ENCODE data around the gene LMAN2L. TPM values are rescaled to one million over a fixed set of nuclear protein-coding genes. Genes with fewer than 3 reads are reported as not detected.

Gene LMAN2L
- total RNA-seq, 1 donor from 2014 or later, result 15.3 TPM

- DNase-seq (ENCODE audit: low spot score), result no peak
- Mint-ChIP-seq H3K27ac (ENCODE audit: unreplicated experiment) (no peak overlapping the region), H3K36me3 (ENCODE audit: low read depth) (peaks cover 20% of the 10 kb centered on the region), H3K27me3 (ENCODE audit: low read depth) (no peaks in the 10 kb centered on the region), H3K9me3 (ENCODE audit: low read depth) (no peaks in the 10 kb centered on the region), H3K4me3 (ENCODE audit: unreplicated experiment) (no peak overlapping the region), H3K4me1 (ENCODE audit: low read depth) (peaks cover 32% of the 10 kb centered on the region)
- TF ChIP-seq, protein P1, sequence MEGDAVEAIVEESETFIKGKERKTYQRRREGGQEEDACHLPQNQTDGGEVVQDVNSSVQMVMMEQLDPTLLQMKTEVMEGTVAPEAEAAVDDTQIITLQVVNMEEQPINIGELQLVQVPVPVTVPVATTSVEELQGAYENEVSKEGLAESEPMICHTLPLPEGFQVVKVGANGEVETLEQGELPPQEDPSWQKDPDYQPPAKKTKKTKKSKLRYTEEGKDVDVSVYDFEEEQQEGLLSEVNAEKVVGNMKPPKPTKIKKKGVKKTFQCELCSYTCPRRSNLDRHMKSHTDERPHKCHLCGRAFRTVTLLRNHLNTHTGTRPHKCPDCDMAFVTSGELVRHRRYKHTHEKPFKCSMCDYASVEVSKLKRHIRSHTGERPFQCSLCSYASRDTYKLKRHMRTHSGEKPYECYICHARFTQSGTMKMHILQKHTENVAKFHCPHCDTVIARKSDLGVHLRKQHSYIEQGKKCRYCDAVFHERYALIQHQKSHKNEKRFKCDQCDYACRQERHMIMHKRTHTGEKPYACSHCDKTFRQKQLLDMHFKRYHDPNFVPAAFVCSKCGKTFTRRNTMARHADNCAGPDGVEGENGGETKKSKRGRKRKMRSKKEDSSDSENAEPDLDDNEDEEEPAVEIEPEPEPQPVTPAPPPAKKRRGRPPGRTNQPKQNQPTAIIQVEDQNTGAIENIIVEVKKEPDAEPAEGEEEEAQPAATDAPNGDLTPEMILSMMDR (IDR thresholded peaks at IDR 0.05), result no peak
These were observed 4.8 kb downstream of the LMAN2L start for GRCh38 chr2:96734880-96735583.

DNA sequence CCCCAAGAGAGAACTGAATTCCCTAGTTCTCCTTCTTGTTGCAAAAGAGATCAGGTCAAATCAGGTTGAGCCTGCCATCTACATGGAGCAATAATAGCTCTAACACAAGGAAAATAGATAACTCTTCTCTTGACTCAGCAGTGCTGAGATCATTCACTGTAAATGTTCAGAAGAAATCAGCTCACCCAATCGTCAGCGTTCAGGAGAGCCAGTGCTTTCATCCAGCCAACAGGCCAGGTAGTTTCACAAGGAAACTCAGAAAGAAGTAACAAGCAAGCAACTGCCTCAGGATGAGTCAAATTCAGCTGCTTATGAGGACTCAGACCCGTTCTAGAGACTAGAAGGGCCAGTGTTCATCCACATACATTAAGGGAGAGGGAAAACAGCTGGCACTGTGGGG is 5.9 kb downstream of the LMAN2L start:
- TF ChIP-seq, protein P1 (IDR thresholded peaks at IDR 0.05), result no peak
- Mint-ChIP-seq H3K4me1 (ENCODE audit: low read depth) (peaks cover 26% of the 10 kb centered on the region), H3K9me3 (ENCODE audit: low read depth) (no peaks in the 10 kb centered on the region), H3K4me3 (ENCODE audit: unreplicated experiment) (no peak overlapping the region), H3K27ac (ENCODE audit: unreplicated experiment) (no peak overlapping the region), H3K27me3 (ENCODE audit: low read depth) (no peaks in the 10 kb centered on the region), H3K36me3 (ENCODE audit: low read depth) (peaks cover 19% of the 10 kb centered on the region)
- DNase-seq (ENCODE audit: low spot score), result no peak

GRCh38 chr2:96730212-96730611 is 9.7 kb downstream of the LMAN2L start:
- Mint-ChIP-seq H3K36me3 (ENCODE audit: low read depth) (peaks cover 30% of the 10 kb centered on the region), H3K27me3 (ENCODE audit: low read depth) (no peaks in the 10 kb centered on the region), H3K4me3 (ENCODE audit: unreplicated experiment) (no peak overlapping the region), H3K9me3 (ENCODE audit: low read depth) (no peaks in the 10 kb centered on the region), H3K4me1 (ENCODE audit: low read depth) (peaks cover 15% of the 10 kb centered on the region), H3K27ac (ENCODE audit: unreplicated experiment) (peak overlapping the region; percentile 57)
- TF ChIP-seq, protein P1 (IDR thresholded peaks at IDR 0.05), result no peak
- no peak for DNase-seq (ENCODE audit: low spot score)

- TF ChIP-seq, protein P1 (IDR thresholded peaks at IDR 0.05), result no peak
- no peaks in the 10 kb centered on the region for H3K27me3 Mint-ChIP-seq (ENCODE audit: low read depth)
- H3K36me3 Mint-ChIP-seq (ENCODE audit: low read depth), result peaks cover 30% of the 10 kb centered on the region
- H3K4me3 Mint-ChIP-seq (ENCODE audit: unreplicated experiment), result no peak overlapping the region
- peaks cover 15% of the 10 kb centered on the region for H3K4me1 Mint-ChIP-seq (ENCODE audit: low read depth)
- no peak for DNase-seq (ENCODE audit: low spot score)
- H3K9me3 Mint-ChIP-seq (ENCODE audit: low read depth), result no peaks in the 10 kb centered on the region
- peak overlapping the region; percentile 20 for H3K27ac Mint-ChIP-seq (ENCODE audit: unreplicated experiment)
These were observed 10.1 kb downstream of the LMAN2L start for GRCh38 chr2:96729748-96730147.

DNA sequence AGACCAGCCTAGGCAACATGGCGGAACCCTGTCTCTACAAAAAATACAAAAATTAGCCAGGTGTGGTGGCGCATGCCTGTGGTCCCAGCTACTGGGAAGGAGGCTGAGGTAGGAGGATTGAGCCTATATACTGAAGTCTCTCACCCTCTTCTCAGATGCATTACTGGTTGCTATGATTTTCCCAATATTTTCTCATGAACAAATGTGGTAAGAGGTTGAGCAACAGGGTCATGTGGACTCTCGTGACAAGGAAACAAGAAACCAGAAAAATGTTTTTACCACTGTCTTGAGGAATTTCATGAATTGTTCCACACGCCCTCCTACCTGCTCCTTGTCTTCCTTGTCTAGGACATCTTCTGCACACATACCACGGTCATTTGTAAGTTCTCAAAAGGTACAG is 12.4 kb downstream of the LMAN2L start:
- peaks cover 15% of the 10 kb centered on the region for H3K4me1 Mint-ChIP-seq (ENCODE audit: low read depth)
- no peak overlapping the region for H3K4me3 Mint-ChIP-seq (ENCODE audit: unreplicated experiment)
- no peak overlapping the region for H3K27ac Mint-ChIP-seq (ENCODE audit: unreplicated experiment)
- DNase-seq (ENCODE audit: low spot score), result no peak
- H3K9me3 Mint-ChIP-seq (ENCODE audit: low read depth), result no peaks in the 10 kb centered on the region
- peaks cover 24% of the 10 kb centered on the region for H3K36me3 Mint-ChIP-seq (ENCODE audit: low read depth)
- no peaks in the 10 kb centered on the region for H3K27me3 Mint-ChIP-seq (ENCODE audit: low read depth)
- TF ChIP-seq, protein P1 (IDR thresholded peaks at IDR 0.05), result no peak

All from chondrocyte (in vitro differentiated cells).